ENCODE measurements around the gene AP2M1.

- no peak for TF ChIP-seq CTCF (IDR thresholded peaks at IDR 0.05)
- no peak for TF ChIP-seq POLR2A (IDR thresholded peaks at IDR 0.05)
These were observed 390 bp upstream of the AP2M1 start for GRCh38 chr3:184174284-184174645.

Data from heart left ventricle (tissue), 13 donors.